Fibroblast of mammary gland (primary cell): ENCODE results near the gene SNTG2.
A peak's percentile ranks its signal among the peaks of the same experiment; 100 is the strongest.

ENCODE experiments used
- DNase-seq: peaks from one replicate; pipeline ENCODE4 v3.0.0-alpha.2; 2010; ENCODE audit warnings: low read depth
- H3K4me3 ChIP-seq: 2 replicates; pipeline ENCODE4 v1.5.1; 2011; ENCODE audit warnings: low read depth, mild to moderate bottlenecking, low read length, moderate library complexity; ENCODE audit not compliant: control insufficient read depth
- CTCF ChIP-seq: conservative IDR thresholded peaks from 2 replicates; pipeline ENCODE4 v1.5.1; 2011; ENCODE audit warnings: low read depth, low read length, inconsistent platforms; ENCODE audit not compliant: control insufficient read depth, insufficient read depth

The SNTG2 gene

GRCh38 chr2:932320-933115 is 18.1 kb upstream of the SNTG2 start:
- no peak overlapping the region for H3K4me3 ChIP-seq
- no peak for TF ChIP-seq CTCF
- DNase-seq, result no peak

GRCh38 chr2:933734-934295 is 16.8 kb upstream of the SNTG2 start:
- no peak overlapping the region for H3K4me3 ChIP-seq
- no peak for TF ChIP-seq CTCF
- DNase-seq, result peak; percentile 25

- no peak overlapping the region for H3K4me3 ChIP-seq
- DNase-seq, result peak; percentile 68
- TF ChIP-seq CTCF, result no peak
Measured at GRCh38 chr2:937530-937929, 13.1 kb upstream of the SNTG2 start.

- no peak for TF ChIP-seq CTCF
- peak; percentile 62 for DNase-seq
Measured at GRCh38 chr2:938181-939005, 12.3 kb upstream of the SNTG2 start.

GRCh38 chr2:939936-940601 is 10.6 kb upstream of the SNTG2 start:
- no peak overlapping the region for H3K4me3 ChIP-seq
- peak; percentile 83 for DNase-seq
- TF ChIP-seq CTCF, result no peak

More at GRCh38 chr2:938181-939005, 12.3 kb upstream of the SNTG2 start:
- no peak overlapping the region for H3K4me3 ChIP-seq

GRCh38 chr2:941871-942270 is 8.8 kb upstream of the SNTG2 start:
- no peak for TF ChIP-seq CTCF
- no peak for DNase-seq

More at GRCh38 chr2:941871-942270, 8.8 kb upstream of the SNTG2 start:
- H3K4me3 ChIP-seq, result no peak overlapping the region
